Epithelial cell of esophagus (primary cell): ENCODE measurements around the gene CLDN3.
"Not testable (repeated sequence)": the region's sequence is repeated elsewhere in the genome, so short reads cannot be mapped to it uniquely, and the experiment has no call there.

ENCODE experiments used
- DNase-seq: peaks from one replicate; pipeline ENCODE4 v3.0.0; 2010; ENCODE audit warnings: low read depth
- H3K4me3 ChIP-seq: 2 replicates; pipeline ENCODE4 v1.5.1; 2011; ENCODE audit warnings: mild to moderate bottlenecking, low read length, control low read depth
- TF ChIP-seq, protein P1 (sequence below): IDR thresholded peaks from 2 replicates; pipeline ENCODE4 v1.5.1; 2011; ENCODE audit warnings: low read depth, mild to moderate bottlenecking, low read length, control low read depth, inconsistent platforms; ENCODE audit not compliant: insufficient read depth; ENCODE audit errors: missing control alignments

The CLDN3 gene

DNA sequence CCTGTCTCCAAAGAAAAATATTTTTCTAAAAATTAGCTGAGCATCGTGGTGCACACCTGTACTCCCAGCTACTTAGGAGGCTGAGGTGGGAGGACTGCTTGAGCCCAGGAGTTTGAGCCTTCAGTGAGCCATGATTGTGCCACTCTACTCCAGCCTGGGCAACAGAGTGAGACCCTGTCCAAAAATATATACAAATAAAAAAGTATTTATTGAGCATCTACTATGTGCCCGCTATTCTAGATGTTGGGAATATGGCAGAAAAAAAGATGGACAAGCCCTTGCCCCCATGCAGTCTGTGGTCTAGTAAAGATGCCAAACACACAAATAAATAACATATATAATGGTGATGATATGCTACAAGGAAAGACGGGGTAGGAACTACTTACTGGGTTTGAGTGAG, 46.3 kb downstream of the CLDN3 start:
- TF ChIP-seq, protein P1, sequence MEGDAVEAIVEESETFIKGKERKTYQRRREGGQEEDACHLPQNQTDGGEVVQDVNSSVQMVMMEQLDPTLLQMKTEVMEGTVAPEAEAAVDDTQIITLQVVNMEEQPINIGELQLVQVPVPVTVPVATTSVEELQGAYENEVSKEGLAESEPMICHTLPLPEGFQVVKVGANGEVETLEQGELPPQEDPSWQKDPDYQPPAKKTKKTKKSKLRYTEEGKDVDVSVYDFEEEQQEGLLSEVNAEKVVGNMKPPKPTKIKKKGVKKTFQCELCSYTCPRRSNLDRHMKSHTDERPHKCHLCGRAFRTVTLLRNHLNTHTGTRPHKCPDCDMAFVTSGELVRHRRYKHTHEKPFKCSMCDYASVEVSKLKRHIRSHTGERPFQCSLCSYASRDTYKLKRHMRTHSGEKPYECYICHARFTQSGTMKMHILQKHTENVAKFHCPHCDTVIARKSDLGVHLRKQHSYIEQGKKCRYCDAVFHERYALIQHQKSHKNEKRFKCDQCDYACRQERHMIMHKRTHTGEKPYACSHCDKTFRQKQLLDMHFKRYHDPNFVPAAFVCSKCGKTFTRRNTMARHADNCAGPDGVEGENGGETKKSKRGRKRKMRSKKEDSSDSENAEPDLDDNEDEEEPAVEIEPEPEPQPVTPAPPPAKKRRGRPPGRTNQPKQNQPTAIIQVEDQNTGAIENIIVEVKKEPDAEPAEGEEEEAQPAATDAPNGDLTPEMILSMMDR = no peak
- no peak overlapping the region for H3K4me3 ChIP-seq
- no peak for DNase-seq

DNA sequence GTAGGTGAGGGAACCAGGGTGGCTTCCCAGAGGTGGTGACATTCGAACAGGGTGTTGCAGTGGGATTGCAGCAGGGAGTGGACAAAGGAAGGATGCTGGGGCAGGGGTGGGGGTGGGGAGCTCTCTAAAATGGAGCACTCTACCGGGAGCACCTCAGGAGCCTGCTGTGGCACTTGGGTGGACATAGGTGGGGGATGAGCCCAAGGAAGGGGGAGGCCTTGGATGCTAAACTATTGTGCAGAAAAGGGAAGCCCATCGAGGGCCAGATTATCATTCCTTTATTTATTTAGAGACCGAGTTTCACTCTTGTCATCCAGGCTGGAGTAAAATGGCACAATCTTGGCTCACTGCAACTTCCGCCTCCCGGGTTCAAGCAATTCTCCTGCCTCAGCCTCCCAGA, 47.3 kb downstream of the CLDN3 start:
- TF ChIP-seq, protein P1 = no peak
- no peak for DNase-seq
- no peak overlapping the region for H3K4me3 ChIP-seq

DNA sequence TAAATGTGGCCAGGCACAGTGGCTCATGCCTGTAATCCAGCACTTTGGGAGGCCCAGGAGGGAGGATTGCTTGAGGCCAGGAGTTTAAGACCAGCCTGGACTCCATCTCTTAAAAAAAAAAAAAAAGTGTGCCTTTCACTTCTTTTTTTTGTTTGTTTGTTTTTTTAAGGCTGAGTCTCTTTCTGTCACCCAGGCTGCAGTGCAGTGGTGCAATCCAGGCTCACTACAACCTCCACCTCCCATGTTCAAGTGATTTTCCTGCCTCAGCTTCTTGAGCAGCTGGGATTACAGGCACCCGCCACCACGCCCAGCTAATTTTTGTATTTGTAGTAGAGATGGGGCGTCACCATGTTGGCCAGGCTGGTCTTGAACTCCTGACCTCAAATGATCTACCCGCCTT, 47.9 kb downstream of the CLDN3 start:
- DNase-seq, H3K4me3 ChIP-seq: not testable (repeated sequence)

DNA sequence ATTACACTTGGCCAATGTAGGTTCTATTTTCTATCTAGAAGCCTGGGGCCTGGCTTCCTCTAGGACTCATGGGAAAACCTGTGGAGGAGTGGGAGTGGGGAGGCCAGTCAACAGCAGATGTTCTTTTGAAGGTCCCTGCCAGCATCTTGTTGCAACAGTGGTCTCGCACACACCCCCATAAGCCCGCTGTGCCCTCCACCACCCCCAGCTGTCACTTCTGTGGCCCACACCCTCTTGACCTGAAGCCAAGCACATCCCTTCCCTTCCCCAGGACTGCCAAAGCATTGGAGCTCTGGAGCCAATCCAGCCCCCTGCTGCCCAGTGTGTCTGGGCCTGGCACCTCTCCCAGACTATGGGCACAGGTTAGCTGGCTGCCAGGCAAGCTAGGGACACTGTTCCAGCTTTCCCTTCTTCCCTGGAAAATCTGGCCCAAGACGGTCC, 48.7 kb downstream of the CLDN3 start:
- DNase-seq = no peak
- TF ChIP-seq, protein P1 = no peak
- H3K4me3 ChIP-seq = no peak overlapping the region

DNA sequence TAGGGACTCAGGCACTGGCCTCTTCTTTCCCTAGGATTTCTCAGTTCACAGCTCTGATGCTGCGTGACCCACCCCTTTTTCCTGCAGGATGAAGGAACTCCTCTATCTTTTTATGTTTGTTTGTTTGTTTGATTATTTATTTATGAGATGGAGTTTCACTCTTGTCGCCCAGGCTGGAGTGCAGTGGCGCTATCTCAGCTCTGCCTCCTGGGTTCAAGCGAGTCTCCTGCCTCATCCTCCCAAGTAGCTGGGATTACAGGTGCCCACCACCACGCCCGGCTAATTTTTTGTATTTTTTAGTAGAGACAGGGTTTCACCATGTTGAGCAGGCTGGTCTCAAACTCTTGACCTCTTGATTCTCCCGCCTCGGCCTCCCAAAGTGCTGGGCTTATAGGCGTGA, 49.6 kb downstream of the CLDN3 start:
- not testable (repeated sequence) for H3K4me3 ChIP-seq

DNA sequence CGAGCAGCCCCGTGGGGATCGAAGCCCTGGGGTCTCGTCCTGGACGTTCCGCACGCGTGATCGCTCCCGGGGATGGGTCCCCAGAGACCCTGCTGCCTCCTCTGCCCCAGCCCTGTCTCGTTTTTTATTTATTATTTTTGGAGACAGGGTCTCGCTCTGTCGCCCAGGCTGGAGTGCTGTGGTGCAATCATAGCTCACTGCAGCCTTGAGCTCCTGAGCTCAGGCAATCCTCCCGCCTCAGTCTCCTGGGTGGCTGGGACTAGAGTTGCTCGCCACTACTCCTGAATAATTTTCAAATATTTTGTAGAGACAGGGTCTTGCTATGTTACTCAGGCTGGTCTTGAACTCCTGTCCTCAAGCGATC, 50.3 kb downstream of the CLDN3 start:
- TF ChIP-seq, protein P1 = no peak
- DNase-seq = no peak
- peak overlapping the region; percentile 15 for H3K4me3 ChIP-seq

More for the DNA sequence above, 49.6 kb downstream of the CLDN3 start:
- not testable (repeated sequence) for DNase-seq
